OCI-LY3 (cell line): ENCODE results near the gene CHGA.

ENCODE experiments used
- H2AFZ ChIP-seq: fragments of 200-600, 300-600 bp; shearing (Covaris generic); 2 replicates; pipeline ENCODE4 v1.6.0; 2014; ENCODE audit warnings: antibody characterized with exemption, low read depth, low read length
- H3K27ac ChIP-seq: fragments of 200-600, 300-600 bp; sonication (generic); 2 replicates; pipeline ENCODE4 v1.5.1; 2014; ENCODE audit warnings: mild to moderate bottlenecking, low read length, moderate library complexity, mixed read lengths
- H3K27me3 ChIP-seq: fragments of 200-600, 300-600 bp; sonication (generic); 2 replicates; pipeline ENCODE4 v1.6.1; 2014; ENCODE audit warnings: low read depth, low read length, mixed read lengths
- H3K36me3 ChIP-seq: fragments of 200-600, 300-600 bp; sonication (generic); replicated peaks from 2 replicates; pipeline ENCODE3; 2014; ENCODE audit warnings: low read depth, low read length, mixed read lengths
- H3K4me1 ChIP-seq: fragments of 300-600, 200-600 bp; sonication (generic); 2 replicates; pipeline ENCODE4 v1.6.1; 2014; ENCODE audit warnings: low read length, mixed read lengths
- H3K4me2 ChIP-seq: fragments of 200-600, 300-600 bp; sonication (generic); 2 replicates; pipeline ENCODE4 v1.6.1; 2014; ENCODE audit warnings: low read length, mixed read lengths
- H3K4me3 ChIP-seq: fragments of 300-600, 200-600 bp; sonication (generic); 2 replicates; pipeline ENCODE4 v1.5.1; 2014; ENCODE audit warnings: antibody characterized with exemption, mild to moderate bottlenecking, low read length, moderate library complexity
- H3K79me2 ChIP-seq: fragments of 300-600, 200-600 bp; shearing (Covaris generic); 2 replicates; pipeline ENCODE4 v1.6.1; 2014; ENCODE audit warnings: mild to moderate bottlenecking, low read length, mixed read lengths
- H3K9ac ChIP-seq: fragments of 300-600, 200-600 bp; shearing (Covaris generic); 2 replicates; pipeline ENCODE4 v1.6.0; 2014; ENCODE audit warnings: mild to moderate bottlenecking, low read length, moderate library complexity
- H3K9me3 ChIP-seq: fragments of 200-600, 300-600 bp; shearing (Covaris generic); 2 replicates; pipeline ENCODE4 v1.6.1; 2014; ENCODE audit warnings: low read length, mixed read lengths; ENCODE audit not compliant: insufficient read depth
- H4K20me1 ChIP-seq: fragments of 200-600, 300-600 bp; sonication (generic); 2 replicates; pipeline ENCODE4 v1.6.1; 2016; ENCODE audit warnings: low read length, mixed read lengths; ENCODE audit not compliant: insufficient read depth
- EZH2phosphoT487 ChIP-seq: fragments of 200-600 bp; shearing (Covaris generic); IDR thresholded peaks from 2 replicates; pipeline ENCODE4 v1.6.1; 2018; ENCODE audit warnings: antibody characterized with exemption, mixed run types, low read depth
- TF ChIP-seq, protein P1 (sequence below): fragments of 200-600, 300-600 bp; sonication (generic); IDR thresholded peaks from 2 replicates; pipeline ENCODE4 v1.5.1; 2014; ENCODE audit warnings: antibody characterized with exemption, low read length, low read depth

The CHGA gene

DNA sequence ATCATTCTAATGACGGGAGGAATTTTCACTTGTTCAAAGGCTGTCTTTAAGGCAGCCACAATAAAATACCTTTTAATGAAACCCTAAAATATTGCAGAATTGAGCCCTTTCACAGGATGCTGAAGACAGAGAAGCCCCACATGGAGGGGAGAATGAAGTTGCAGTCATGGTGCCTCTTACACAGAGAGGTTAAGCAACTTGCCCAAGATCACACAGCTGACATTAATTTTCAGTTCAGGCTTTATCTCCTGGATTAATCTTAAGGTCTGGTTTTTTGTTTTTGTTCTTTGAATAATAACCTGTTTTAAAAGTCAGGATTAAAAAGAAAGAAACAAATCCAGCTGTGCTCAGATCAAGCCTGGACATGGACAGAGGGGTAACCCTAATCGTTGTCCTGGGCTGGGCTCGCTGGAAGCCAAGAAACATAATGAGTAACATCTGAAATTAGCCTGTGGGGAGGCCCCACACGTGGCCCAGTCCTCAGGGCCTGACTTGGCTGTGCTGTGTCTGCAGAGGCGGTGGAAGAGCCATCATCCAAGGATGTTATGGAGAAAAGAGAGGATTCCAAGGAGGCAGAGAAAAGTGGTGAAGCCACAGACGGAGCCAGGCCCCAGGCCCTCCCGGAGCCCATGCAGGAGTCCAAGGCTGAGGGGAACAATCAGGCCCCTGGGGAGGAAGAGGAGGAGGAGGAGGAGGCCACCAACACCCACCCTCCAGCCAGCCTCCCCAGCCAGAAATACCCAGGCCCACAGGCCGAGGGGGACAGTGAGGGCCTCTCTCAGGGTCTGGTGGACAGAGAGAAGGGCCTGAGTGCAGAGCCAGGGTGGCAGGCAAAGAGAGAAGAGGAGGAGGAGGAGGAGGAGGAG, 8.0 kb downstream of the CHGA start:
- H3K9ac ChIP-seq: no peak overlapping the region
- no peaks in the 10 kb centered on the region for H3K9me3 ChIP-seq
- H3K4me3 ChIP-seq: no peak overlapping the region
- H3K27ac ChIP-seq: no peak overlapping the region
- H3K79me2 ChIP-seq: no peaks in the 10 kb centered on the region
- peaks cover 5% of the 10 kb centered on the region; the same call in 1 of the 2 replicates for H3K27me3 ChIP-seq
- H4K20me1 ChIP-seq: no peaks in the 10 kb centered on the region
- TF ChIP-seq EZH2phosphoT487: no peak
- TF ChIP-seq, protein P1, sequence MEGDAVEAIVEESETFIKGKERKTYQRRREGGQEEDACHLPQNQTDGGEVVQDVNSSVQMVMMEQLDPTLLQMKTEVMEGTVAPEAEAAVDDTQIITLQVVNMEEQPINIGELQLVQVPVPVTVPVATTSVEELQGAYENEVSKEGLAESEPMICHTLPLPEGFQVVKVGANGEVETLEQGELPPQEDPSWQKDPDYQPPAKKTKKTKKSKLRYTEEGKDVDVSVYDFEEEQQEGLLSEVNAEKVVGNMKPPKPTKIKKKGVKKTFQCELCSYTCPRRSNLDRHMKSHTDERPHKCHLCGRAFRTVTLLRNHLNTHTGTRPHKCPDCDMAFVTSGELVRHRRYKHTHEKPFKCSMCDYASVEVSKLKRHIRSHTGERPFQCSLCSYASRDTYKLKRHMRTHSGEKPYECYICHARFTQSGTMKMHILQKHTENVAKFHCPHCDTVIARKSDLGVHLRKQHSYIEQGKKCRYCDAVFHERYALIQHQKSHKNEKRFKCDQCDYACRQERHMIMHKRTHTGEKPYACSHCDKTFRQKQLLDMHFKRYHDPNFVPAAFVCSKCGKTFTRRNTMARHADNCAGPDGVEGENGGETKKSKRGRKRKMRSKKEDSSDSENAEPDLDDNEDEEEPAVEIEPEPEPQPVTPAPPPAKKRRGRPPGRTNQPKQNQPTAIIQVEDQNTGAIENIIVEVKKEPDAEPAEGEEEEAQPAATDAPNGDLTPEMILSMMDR: no peak
- no peaks in the 10 kb centered on the region for H3K36me3 ChIP-seq
- H2AFZ ChIP-seq: no peak overlapping the region
- H3K4me1 ChIP-seq: no peaks in the 10 kb centered on the region
- H3K4me2 ChIP-seq: no peak overlapping the region

- Histone ChIP-seq H3K9ac (no peak overlapping the region), H3K4me1 (no peaks in the 10 kb centered on the region), H3K27me3 (no peaks in the 10 kb centered on the region), H3K9me3 (no peaks in the 10 kb centered on the region), H3K4me2 (no peak overlapping the region), H2AFZ (no peak overlapping the region), H3K4me3 (no peak overlapping the region), H3K36me3 (no peaks in the 10 kb centered on the region), H3K79me2 (no peaks in the 10 kb centered on the region), H4K20me1 (no peaks in the 10 kb centered on the region), H3K27ac (no peak overlapping the region)
- TF ChIP-seq, protein P1: no peak
- no peak for TF ChIP-seq EZH2phosphoT487
Measured at GRCh38 chr14:92931681-92932447, 8.9 kb downstream of the CHGA start.

DNA sequence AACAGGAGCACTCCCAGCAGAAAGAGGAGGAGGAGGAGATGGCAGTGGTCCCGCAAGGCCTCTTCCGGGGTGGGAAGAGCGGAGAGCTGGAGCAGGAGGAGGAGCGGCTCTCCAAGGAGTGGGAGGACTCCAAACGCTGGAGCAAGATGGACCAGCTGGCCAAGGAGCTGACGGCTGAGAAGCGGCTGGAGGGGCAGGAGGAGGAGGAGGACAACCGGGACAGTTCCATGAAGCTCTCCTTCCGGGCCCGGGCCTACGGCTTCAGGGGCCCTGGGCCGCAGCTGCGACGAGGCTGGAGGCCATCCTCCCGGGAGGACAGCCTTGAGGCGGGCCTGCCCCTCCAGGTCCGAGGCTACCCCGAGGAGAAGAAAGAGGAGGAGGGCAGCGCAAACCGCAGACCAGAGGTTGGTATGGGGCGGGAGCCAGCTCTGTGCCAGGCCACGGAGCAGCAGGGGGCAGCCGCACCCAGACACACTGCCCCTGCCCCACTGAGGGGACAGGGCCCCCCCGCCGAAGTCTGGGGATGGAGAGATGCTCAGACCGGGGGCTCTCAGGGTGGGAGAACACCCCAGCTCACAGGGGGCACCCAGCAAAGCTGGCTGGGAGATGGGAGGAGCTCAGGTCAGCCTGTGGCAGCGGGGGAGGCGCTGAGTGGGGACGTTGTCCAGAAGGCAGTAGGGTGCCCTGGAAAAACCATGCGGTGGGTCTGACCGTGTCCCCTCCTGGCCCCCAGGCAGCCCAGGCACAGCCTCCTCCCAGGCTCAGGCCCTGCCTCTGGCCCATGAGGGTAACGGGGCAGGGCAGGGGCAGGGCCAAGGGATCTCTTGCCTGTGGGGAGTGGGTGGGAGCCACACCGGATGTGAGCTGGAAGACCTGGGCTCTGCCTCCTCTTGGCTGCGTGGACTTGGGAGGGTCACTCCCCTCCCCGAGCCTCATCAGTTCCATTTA, 9.8 kb downstream of the CHGA start:
- no peaks in the 10 kb centered on the region for H4K20me1 ChIP-seq
- no peaks in the 10 kb centered on the region for H3K27me3 ChIP-seq
- no peaks in the 10 kb centered on the region for H3K9me3 ChIP-seq
- no peak overlapping the region for H3K4me3 ChIP-seq
- H3K36me3 ChIP-seq: no peaks in the 10 kb centered on the region
- H2AFZ ChIP-seq: no peak overlapping the region
- H3K4me2 ChIP-seq: no peak overlapping the region
- TF ChIP-seq, protein P1: no peak
- TF ChIP-seq EZH2phosphoT487: no peak
- peaks cover 7% of the 10 kb centered on the region for H3K4me1 ChIP-seq
- H3K9ac ChIP-seq: no peak overlapping the region
- H3K27ac ChIP-seq: no peak overlapping the region
- H3K79me2 ChIP-seq: no peaks in the 10 kb centered on the region
